GM23338 (cell line): ENCODE data around the gene GOLGA7B. TPM values are rescaled to one million over a fixed set of nuclear protein-coding genes. Genes with fewer than 3 reads are reported as not detected.

Experiments
- ATAC-seq: fragments of 200-7000 bp; cut with Tn5 transposase; 3 replicates; pipeline ENCODE4 v1.9.1; 2020
- DNase-seq: peaks from one replicate; pipeline ENCODE4 v3.0.0-alpha.2; 2015; ENCODE audit warnings: low spot score
- H2AFZ ChIP-seq: fragments of 200-600 bp; sonication (generic); 2 replicates; pipeline ENCODE4 v1.8.0; 2016; ENCODE audit warnings: antibody characterized with exemption, mild to moderate bottlenecking, moderate library complexity
- H3F3A ChIP-seq: fragments of 200-600 bp; sonication (generic); replicated peaks from 2 replicates; pipeline ENCODE4 v1.8.0; 2017; ENCODE audit warnings: antibody characterized with exemption, mixed run types, low read depth
- H3K27ac ChIP-seq: fragments of 200-600 bp; sonication (generic); 2 replicates; pipeline ENCODE4 v1.6.1; 2016; ENCODE audit warnings: low read depth
- H3K27me3 ChIP-seq: fragments of 200-600 bp; sonication (generic); 2 replicates; pipeline ENCODE4 v1.8.0; 2016; ENCODE audit warnings: mild to moderate bottlenecking, mixed run types, moderate library complexity; ENCODE audit not compliant: insufficient read depth
- H3K36me3 ChIP-seq: fragments of 200-600 bp; sonication (generic); 2 replicates; pipeline ENCODE4 v1.8.0; 2016; ENCODE audit warnings: mild to moderate bottlenecking; ENCODE audit not compliant: insufficient read depth
- H3K4me1 ChIP-seq: fragments of 200-600 bp; sonication (generic); 2 replicates; pipeline ENCODE4 v1.8.0; 2016; ENCODE audit warnings: mild to moderate bottlenecking, moderate library complexity; ENCODE audit not compliant: insufficient read depth
- H3K4me2 ChIP-seq: fragments of 200-600 bp; sonication (generic); 2 replicates; pipeline ENCODE4 v1.7.1; 2017; ENCODE audit warnings: mixed run types
- H3K4me3 ChIP-seq: fragments of 200-600 bp; sonication (generic); 2 replicates; pipeline ENCODE4 v1.6.1; 2016; ENCODE audit warnings: mixed run types
- H3K79me2 ChIP-seq: fragments of 200-600 bp; sonication (generic); replicated peaks from 2 replicates; pipeline ENCODE4 v1.8.0; 2017; ENCODE audit warnings: mild to moderate bottlenecking; ENCODE audit not compliant: insufficient read depth
- H3K9me2 ChIP-seq: fragments of 200-600 bp; sonication (generic); 2 replicates; pipeline ENCODE4 v1.8.0; 2017; ENCODE audit not compliant: insufficient read depth
- H4K20me1 ChIP-seq: fragments of 200-600 bp; sonication (generic); replicated peaks from 2 replicates; pipeline ENCODE4 v1.8.0; 2017; ENCODE audit warnings: mild to moderate bottlenecking; ENCODE audit not compliant: insufficient read depth
- H3K27ac Mint-ChIP-seq: 2 replicates; pipeline ENCODE4 v1.8.0; 2020; ENCODE audit warnings: inconsistent platforms, mild to moderate bottlenecking, moderate library complexity, mixed read lengths
- H3K27me3 Mint-ChIP-seq: 3 replicates; pipeline ENCODE4 v1.8.0; 2022; ENCODE audit warnings: low read depth, mild to moderate bottlenecking, moderate library complexity, mixed read lengths, inconsistent platforms; ENCODE audit not compliant: insufficient read depth, poor library complexity
- H3K36me3 Mint-ChIP-seq: 3 replicates; pipeline ENCODE4 v1.8.0; 2021; ENCODE audit warnings: low read depth, mild to moderate bottlenecking, inconsistent platforms, moderate library complexity, mixed read lengths
- H3K4me1 Mint-ChIP-seq: 3 replicates; pipeline ENCODE4 v1.8.0; 2020; ENCODE audit warnings: mild to moderate bottlenecking, inconsistent platforms, mixed read lengths
- H3K4me3 Mint-ChIP-seq: 3 replicates; pipeline ENCODE4 v1.8.0; 2021; ENCODE audit warnings: moderate library complexity, mild to moderate bottlenecking, inconsistent platforms, mixed read lengths
- H3K9me3 Mint-ChIP-seq: 3 replicates; pipeline ENCODE4 v1.8.0; 2020; ENCODE audit warnings: moderate library complexity, mild to moderate bottlenecking, inconsistent platforms, mixed read lengths
- CREB1 ChIP-seq: fragments of 250-450 bp; sonication (Bioruptor Pico); IDR thresholded peaks from 2 replicates; pipeline ENCODE4 v1.5.0; 2020; ENCODE audit warnings: low read depth, mild to moderate bottlenecking, moderate library complexity
- EZH2 ChIP-seq: fragments of 200-600 bp; sonication (generic); IDR thresholded peaks from one replicate; pipeline ENCODE4 v1.8.0; 2017; ENCODE audit warnings: antibody characterized with exemption, mild to moderate bottlenecking, low read depth; ENCODE audit not compliant: unreplicated experiment
- EZH2phosphoT487 ChIP-seq: fragments of 200-600 bp; sonication (generic); IDR thresholded peaks from one replicate; pipeline ENCODE4 v1.8.1; 2018; ENCODE audit warnings: antibody characterized with exemption; ENCODE audit not compliant: unreplicated experiment
- JUNB ChIP-seq: IDR thresholded peaks from one replicate; pipeline ENCODE4 v1.6.1; 2016; ENCODE audit warnings: antibody characterized with exemption; ENCODE audit not compliant: unreplicated experiment
- NANOG ChIP-seq: IDR thresholded peaks from 2 replicates; pipeline ENCODE4 v1.6.1; 2016; ENCODE audit warnings: antibody characterized with exemption, borderline replicate concordance
- POLR2AphosphoS5 ChIP-seq: IDR thresholded peaks from 2 replicates; pipeline ENCODE4 v1.6.1; 2016; ENCODE audit warnings: antibody characterized with exemption, low read depth
- STAT1 ChIP-seq: IDR thresholded peaks from one replicate; pipeline ENCODE4 v1.6.1; 2016; ENCODE audit warnings: antibody characterized with exemption; ENCODE audit not compliant: unreplicated experiment
- ZNF114 ChIP-seq: fragments of 250-450 bp; sonication (Bioruptor Pico); IDR thresholded peaks from 2 replicates; pipeline ENCODE4 v1.5.0; 2020; ENCODE audit warnings: mild to moderate bottlenecking, moderate library complexity
- ZNF331 ChIP-seq: fragments of 250-450 bp; sonication (Bioruptor Pico); IDR thresholded peaks from 2 replicates; pipeline ENCODE4 v1.5.0; 2020; ENCODE audit warnings: low read depth, mild to moderate bottlenecking, moderate library complexity
- polyA plus RNA-seq: library from polyadenylated mRNA; unstranded; fragments of >200 nt; fragmentation: Nextera tagmentation; extraction: Ambion mirVana; gene quantifications from 2 replicates; pipeline ENCODE4 v1.2.1, GENCODE V29; 2016
- total RNA-seq: library from RNA; depleted of rRNA; stranded (reverse); fragments of >200 nt; shearing (Covaris generic); gene quantifications from 2 replicates; pipeline ENCODE4 v1.2.3, GENCODE V29; 2014
- TF ChIP-seq, protein P1 (sequence below): IDR thresholded peaks from 2 replicates; pipeline ENCODE4 v1.6.1; 2016; ENCODE audit warnings: antibody characterized with exemption
- TF ChIP-seq, protein P2 (sequence below): IDR thresholded peaks from one replicate; pipeline ENCODE4 v1.6.1; 2018; ENCODE audit warnings: antibody characterized with exemption; ENCODE audit not compliant: unreplicated experiment
- TF ChIP-seq, protein P3 (sequence below): fragments of 250-450 bp; sonication (Bioruptor Pico); IDR thresholded peaks from 2 replicates; pipeline ENCODE4 v1.5.0; 2020; ENCODE audit warnings: mild to moderate bottlenecking, moderate library complexity

GOLGA7B gene
- total and polyA plus RNA-seq, 2 experiments from 2014 or later = 0.14 to 0.15 TPM

DNA sequence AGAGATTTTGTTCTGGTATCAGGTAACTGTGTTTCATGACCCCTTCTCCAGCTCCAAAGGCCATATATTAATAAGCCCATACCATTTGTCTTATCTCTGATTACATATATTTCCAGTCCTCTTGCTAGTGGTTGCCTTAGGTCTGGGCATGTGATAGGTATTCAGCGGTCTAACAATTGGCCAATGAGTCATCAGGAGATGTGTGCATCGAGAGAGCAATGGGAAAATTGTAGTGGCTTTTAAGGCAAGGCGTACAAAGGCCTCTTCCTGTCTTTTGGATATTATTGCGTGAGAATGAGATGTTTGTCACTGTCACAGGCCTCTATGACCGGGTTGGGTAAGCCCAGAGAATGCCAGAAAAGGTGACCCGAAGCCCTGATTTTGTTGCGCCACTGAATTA lies 39.2 kb upstream of the GOLGA7B start (continued):
- TF ChIP-seq, protein P1, sequence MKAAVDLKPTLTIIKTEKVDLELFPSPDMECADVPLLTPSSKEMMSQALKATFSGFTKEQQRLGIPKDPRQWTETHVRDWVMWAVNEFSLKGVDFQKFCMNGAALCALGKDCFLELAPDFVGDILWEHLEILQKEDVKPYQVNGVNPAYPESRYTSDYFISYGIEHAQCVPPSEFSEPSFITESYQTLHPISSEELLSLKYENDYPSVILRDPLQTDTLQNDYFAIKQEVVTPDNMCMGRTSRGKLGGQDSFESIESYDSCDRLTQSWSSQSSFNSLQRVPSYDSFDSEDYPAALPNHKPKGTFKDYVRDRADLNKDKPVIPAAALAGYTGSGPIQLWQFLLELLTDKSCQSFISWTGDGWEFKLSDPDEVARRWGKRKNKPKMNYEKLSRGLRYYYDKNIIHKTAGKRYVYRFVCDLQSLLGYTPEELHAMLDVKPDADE = no peak
- TF ChIP-seq JUNB (no peak), EZH2 (no peak), EZH2phosphoT487 (no peak), NANOG (no peak)

DNA sequence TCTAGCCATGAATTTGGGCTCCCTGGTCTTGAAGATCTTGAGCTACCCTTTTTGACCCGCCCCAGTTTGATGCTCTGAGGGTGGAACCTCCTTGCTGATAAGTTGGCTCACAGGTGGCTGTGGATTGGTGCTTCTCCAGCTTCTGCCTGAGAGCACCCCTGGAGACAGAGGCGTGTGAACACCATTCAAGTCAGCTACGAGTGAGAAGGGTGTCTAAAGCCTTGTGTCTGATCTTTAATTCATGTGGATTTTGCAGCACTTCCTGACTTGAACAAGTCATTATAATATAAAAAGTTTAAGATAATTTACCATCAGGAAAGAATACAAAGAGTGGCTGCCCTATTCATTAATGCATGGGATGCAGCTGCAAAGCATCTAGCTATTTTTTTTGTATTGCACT lies 37.7 kb upstream of the GOLGA7B start:
- H3K4me3 ChIP-seq = no peak overlapping the region
- no peaks in the 10 kb centered on the region for H3K79me2 ChIP-seq
- DNase-seq = no peak
- Mint-ChIP-seq H3K27ac (no peak overlapping the region), H3K36me3 (no peaks in the 10 kb centered on the region), H3K27me3 (peaks cover 8% of the 10 kb centered on the region), H3K4me3 (no peak overlapping the region), H3K9me3 (no peaks in the 10 kb centered on the region), H3K4me1 (peaks cover 3% of the 10 kb centered on the region; the same call in 2 of the 3 replicates)
- TF ChIP-seq, protein P2, sequence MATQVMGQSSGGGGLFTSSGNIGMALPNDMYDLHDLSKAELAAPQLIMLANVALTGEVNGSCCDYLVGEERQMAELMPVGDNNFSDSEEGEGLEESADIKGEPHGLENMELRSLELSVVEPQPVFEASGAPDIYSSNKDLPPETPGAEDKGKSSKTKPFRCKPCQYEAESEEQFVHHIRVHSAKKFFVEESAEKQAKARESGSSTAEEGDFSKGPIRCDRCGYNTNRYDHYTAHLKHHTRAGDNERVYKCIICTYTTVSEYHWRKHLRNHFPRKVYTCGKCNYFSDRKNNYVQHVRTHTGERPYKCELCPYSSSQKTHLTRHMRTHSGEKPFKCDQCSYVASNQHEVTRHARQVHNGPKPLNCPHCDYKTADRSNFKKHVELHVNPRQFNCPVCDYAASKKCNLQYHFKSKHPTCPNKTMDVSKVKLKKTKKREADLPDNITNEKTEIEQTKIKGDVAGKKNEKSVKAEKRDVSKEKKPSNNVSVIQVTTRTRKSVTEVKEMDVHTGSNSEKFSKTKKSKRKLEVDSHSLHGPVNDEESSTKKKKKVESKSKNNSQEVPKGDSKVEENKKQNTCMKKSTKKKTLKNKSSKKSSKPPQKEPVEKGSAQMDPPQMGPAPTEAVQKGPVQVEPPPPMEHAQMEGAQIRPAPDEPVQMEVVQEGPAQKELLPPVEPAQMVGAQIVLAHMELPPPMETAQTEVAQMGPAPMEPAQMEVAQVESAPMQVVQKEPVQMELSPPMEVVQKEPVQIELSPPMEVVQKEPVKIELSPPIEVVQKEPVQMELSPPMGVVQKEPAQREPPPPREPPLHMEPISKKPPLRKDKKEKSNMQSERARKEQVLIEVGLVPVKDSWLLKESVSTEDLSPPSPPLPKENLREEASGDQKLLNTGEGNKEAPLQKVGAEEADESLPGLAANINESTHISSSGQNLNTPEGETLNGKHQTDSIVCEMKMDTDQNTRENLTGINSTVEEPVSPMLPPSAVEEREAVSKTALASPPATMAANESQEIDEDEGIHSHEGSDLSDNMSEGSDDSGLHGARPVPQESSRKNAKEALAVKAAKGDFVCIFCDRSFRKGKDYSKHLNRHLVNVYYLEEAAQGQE = no peak
- TF ChIP-seq JUNB (no peak), EZH2phosphoT487 (no peak), STAT1 (no peak), ZNF114 (no peak), POLR2AphosphoS5 (no peak), ZNF331 (CRISPR knock-in tag) (no peak), CREB1 (CRISPR knock-in tag) (no peak)
- TF ChIP-seq, protein P3, sequence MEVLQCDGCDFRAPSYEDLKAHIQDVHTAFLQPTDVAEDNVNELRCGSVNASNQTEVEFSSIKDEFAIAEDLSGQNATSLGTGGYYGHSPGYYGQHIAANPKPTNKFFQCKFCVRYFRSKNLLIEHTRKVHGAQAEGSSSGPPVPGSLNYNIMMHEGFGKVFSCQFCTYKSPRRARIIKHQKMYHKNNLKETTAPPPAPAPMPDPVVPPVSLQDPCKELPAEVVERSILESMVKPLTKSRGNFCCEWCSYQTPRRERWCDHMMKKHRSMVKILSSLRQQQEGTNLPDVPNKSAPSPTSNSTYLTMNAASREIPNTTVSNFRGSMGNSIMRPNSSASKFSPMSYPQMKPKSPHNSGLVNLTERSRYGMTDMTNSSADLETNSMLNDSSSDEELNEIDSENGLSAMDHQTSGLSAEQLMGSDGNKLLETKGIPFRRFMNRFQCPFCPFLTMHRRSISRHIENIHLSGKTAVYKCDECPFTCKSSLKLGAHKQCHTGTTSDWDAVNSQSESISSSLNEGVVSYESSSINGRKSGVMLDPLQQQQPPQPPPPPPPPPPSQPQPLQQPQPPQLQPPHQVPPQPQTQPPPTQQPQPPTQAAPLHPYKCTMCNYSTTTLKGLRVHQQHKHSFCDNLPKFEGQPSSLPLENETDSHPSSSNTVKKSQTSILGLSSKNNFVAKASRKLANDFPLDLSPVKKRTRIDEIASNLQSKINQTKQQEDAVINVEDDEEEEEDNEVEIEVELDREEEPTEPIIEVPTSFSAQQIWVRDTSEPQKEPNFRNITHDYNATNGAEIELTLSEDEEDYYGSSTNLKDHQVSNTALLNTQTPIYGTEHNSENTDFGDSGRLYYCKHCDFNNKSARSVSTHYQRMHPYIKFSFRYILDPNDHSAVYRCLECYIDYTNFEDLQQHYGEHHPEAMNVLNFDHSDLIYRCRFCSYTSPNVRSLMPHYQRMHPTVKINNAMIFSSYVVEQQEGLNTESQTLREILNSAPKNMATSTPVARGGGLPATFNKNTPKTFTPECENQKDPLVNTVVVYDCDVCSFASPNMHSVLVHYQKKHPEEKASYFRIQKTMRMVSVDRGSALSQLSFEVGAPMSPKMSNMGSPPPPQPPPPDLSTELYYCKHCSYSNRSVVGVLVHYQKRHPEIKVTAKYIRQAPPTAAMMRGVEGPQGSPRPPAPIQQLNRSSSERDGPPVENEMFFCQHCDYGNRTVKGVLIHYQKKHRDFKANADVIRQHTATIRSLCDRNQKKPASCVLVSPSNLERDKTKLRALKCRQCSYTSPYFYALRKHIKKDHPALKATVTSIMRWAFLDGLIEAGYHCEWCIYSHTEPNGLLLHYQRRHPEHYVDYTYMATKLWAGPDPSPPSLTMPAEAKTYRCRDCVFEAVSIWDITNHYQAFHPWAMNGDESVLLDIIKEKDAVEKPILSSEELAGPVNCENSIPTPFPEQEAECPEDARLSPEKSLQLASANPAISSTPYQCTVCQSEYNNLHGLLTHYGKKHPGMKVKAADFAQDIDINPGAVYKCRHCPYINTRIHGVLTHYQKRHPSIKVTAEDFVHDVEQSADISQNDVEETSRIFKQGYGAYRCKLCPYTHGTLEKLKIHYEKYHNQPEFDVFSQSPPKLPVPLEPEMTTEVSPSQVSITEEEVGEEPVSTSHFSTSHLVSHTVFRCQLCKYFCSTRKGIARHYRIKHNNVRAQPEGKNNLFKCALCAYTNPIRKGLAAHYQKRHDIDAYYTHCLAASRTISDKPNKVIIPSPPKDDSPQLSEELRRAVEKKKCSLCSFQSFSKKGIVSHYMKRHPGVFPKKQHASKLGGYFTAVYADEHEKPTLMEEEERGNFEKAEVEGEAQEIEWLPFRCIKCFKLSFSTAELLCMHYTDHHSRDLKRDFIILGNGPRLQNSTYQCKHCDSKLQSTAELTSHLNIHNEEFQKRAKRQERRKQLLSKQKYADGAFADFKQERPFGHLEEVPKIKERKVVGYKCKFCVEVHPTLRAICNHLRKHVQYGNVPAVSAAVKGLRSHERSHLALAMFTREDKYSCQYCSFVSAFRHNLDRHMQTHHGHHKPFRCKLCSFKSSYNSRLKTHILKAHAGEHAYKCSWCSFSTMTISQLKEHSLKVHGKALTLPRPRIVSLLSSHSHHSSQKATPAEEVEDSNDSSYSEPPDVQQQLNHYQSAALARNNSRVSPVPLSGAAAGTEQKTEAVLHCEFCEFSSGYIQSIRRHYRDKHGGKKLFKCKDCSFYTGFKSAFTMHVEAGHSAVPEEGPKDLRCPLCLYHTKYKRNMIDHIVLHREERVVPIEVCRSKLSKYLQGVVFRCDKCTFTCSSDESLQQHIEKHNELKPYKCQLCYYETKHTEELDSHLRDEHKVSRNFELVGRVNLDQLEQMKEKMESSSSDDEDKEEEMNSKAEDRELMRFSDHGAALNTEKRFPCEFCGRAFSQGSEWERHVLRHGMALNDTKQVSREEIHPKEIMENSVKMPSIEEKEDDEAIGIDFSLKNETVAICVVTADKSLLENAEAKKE (CRISPR knock-in tag) = no peak
- no peaks in the 10 kb centered on the region for H3K9me2 ChIP-seq
- no peak overlapping the region for H3K27ac ChIP-seq
- ATAC-seq = no peak
- no peaks in the 10 kb centered on the region for H4K20me1 ChIP-seq
- H3K36me3 ChIP-seq = no peaks in the 10 kb centered on the region
- H3F3A ChIP-seq = no peaks in the 10 kb centered on the region
- H3K27me3 ChIP-seq = no peaks in the 10 kb centered on the region
- H2AFZ ChIP-seq = no peak overlapping the region; the same call in 1 of the 2 replicates
- no peaks in the 10 kb centered on the region for H3K4me1 ChIP-seq
- no peak overlapping the region for H3K4me2 ChIP-seq
